HTR-8/SVneo (cell line): ENCODE measurements around the gene TMEM117.
"Not testable (repeated sequence)": the region's sequence is repeated elsewhere in the genome, so short reads cannot be mapped to it uniquely, and the experiment has no call there.

Experiments used
- DNase-seq: peaks from one replicate; pipeline ENCODE4 v3.0.0; 2011; ENCODE audit warnings: low spot score, mixed read lengths; ENCODE audit not compliant: insufficient read length
- FAIRE-seq: peaks from 2 replicates; lab custom pipeline; 2011; peaks lifted over from hg19 to GRCh38; lab: Jason Lieb, UNC

Gene TMEM117

GRCh38 chr12:44336577-44336976 is 500.7 kb downstream of the TMEM117 start:
- FAIRE-seq (no peak), DNase-seq (no peak)

- DNase-seq (no peak), FAIRE-seq (no peak)
Measured at GRCh38 chr12:44342371-44342770, 506.5 kb downstream of the TMEM117 start.

- no peak for FAIRE-seq
- no peak for DNase-seq
Measured at GRCh38 chr12:44347145-44347544, 511.3 kb downstream of the TMEM117 start.

GRCh38 chr12:44357494-44357893 is 521.6 kb downstream of the TMEM117 start:
- no peak for DNase-seq
- no peak for FAIRE-seq

- FAIRE-seq (no peak), DNase-seq (no peak)
Measured at GRCh38 chr12:44358636-44359035, 522.8 kb downstream of the TMEM117 start.

GRCh38 chr12:44362947-44363346 is 527.1 kb downstream of the TMEM117 start:
- no peak for DNase-seq
- FAIRE-seq = no peak

GRCh38 chr12:44367136-44367535 is 531.3 kb downstream of the TMEM117 start:
- DNase-seq (no peak), FAIRE-seq (no peak)

- no peak for FAIRE-seq
- no peak for DNase-seq
Measured at GRCh38 chr12:44367916-44368315, 532.0 kb downstream of the TMEM117 start.

GRCh38 chr12:44369998-44370397 is 534.1 kb downstream of the TMEM117 start:
- DNase-seq (no peak), FAIRE-seq (no peak)

- FAIRE-seq = no peak
- no peak for DNase-seq
Measured at GRCh38 chr12:44370982-44371381, 535.1 kb downstream of the TMEM117 start.

GRCh38 chr12:44372259-44372658 is 536.4 kb downstream of the TMEM117 start:
- no peak for DNase-seq
- FAIRE-seq = no peak

- DNase-seq (no peak), FAIRE-seq (no peak)
Measured at GRCh38 chr12:44375694-44376093, 539.8 kb downstream of the TMEM117 start.

- FAIRE-seq (no peak), DNase-seq (no peak)
Measured at GRCh38 chr12:44377443-44378187, 541.7 kb downstream of the TMEM117 start.

GRCh38 chr12:44379113-44379512 is 543.2 kb downstream of the TMEM117 start:
- DNase-seq, FAIRE-seq: not testable (repeated sequence)

GRCh38 chr12:44379831-44380230 is 544.0 kb downstream of the TMEM117 start:
- DNase-seq (no peak), FAIRE-seq (no peak)

GRCh38 chr12:44380861-44381260 is 545.0 kb downstream of the TMEM117 start:
- DNase-seq (no peak), FAIRE-seq (no peak)

- FAIRE-seq (no peak), DNase-seq (no peak)
Measured at GRCh38 chr12:44381341-44381740, 545.5 kb downstream of the TMEM117 start.

- DNase-seq (no peak), FAIRE-seq (no peak)
Measured at GRCh38 chr12:44384136-44384535, 548.3 kb downstream of the TMEM117 start.

GRCh38 chr12:44385964-44386363 is 550.1 kb downstream of the TMEM117 start:
- DNase-seq (no peak), FAIRE-seq (no peak)

- DNase-seq (no peak), FAIRE-seq (no peak)
Measured at GRCh38 chr12:44387581-44387980, 551.7 kb downstream of the TMEM117 start.

GRCh38 chr12:44389038-44389437 is 553.2 kb downstream of the TMEM117 start:
- FAIRE-seq (no peak), DNase-seq (no peak)

GRCh38 chr12:44389896-44390295 is 554.0 kb downstream of the TMEM117 start:
- DNase-seq (no peak), FAIRE-seq (no peak)
